SK-N-SH (cell line): ENCODE data around the gene EZR. TPM values are rescaled to one million over a fixed set of nuclear protein-coding genes. Genes with fewer than 3 reads are reported as not detected.

ENCODE experiments used
- CTCF ChIA-PET: fragments of 300-600, 350-600 bp; formaldehyde crosslinking; extraction: SDS; loops from one replicate; lab custom pipeline; 2021; lab: Yijun Ruan, JAX
- POLR2A ChIA-PET: fragments of 350-600 bp; sonication (Branson Sonifier 250); formaldehyde crosslinking; extraction: SDS; loops from one replicate; lab custom pipeline; 2020; ENCODE audit warnings: antibody characterized with exemption, inconsistent platforms; lab: Yijun Ruan, JAX
- DNase-seq: peaks from one replicate; pipeline ENCODE4 v3.0.0; 2012
- H2AFZ ChIP-seq: fragments of 200-600 bp; sonication (generic); 2 replicates; pipeline ENCODE4 v1.8.1; 2016; ENCODE audit warnings: antibody characterized with exemption, mild to moderate bottlenecking, low read depth
- H3F3A ChIP-seq: fragments of 200-600 bp; sonication (generic); replicated peaks from 2 replicates; pipeline ENCODE3; 2016; ENCODE audit warnings: antibody characterized with exemption, mild to moderate bottlenecking; ENCODE audit not compliant: insufficient read depth
- H3K27ac ChIP-seq, 2 experiments: fragments of 200-500 bp in 1 of 2; fragments of 200-600 bp in 1 of 2; sonication (Bioruptor generic) in 1 of 2; sonication (generic), shearing (Covaris generic) in 1 of 2; 2 replicates each; pipeline versions ENCODE4 v1.5.1 to v1.6.1; 2014 to 2016; ENCODE audit warnings: low read depth in 2 of 2, inconsistent platforms in 1 of 2, low read length in 1 of 2, mild to moderate bottlenecking in 1 of 2, mixed read lengths in 1 of 2
- H3K27me3 ChIP-seq: fragments of 200-600 bp; sonication (generic), shearing (Covaris generic); 2 replicates; pipeline ENCODE4 v1.6.1; 2016; ENCODE audit warnings: mixed run types; ENCODE audit not compliant: insufficient read depth
- H3K36me3 ChIP-seq, 2 experiments: fragments of 200-500 bp in 1 of 2; fragments of 200-600 bp in 1 of 2; sonication (Bioruptor generic) in 1 of 2; sonication (generic) in 1 of 2; replicated peaks in 1 of 2; 2 replicates each; pipeline versions ENCODE3 to v1.5.1; 2014 to 2016; ENCODE audit warnings: low read length in 1 of 2, mild to moderate bottlenecking in 1 of 2; ENCODE audit not compliant: insufficient read depth in 2 of 2, control insufficient read depth in 1 of 2
- H3K4me1 ChIP-seq, 2 experiments: fragments of 200-500 bp in 1 of 2; fragments of 200-600 bp in 1 of 2; sonication (Bioruptor generic) in 1 of 2; sonication (generic), shearing (Covaris generic) in 1 of 2; 2 replicates each; pipeline versions ENCODE4 v1.5.1 to v1.6.1; 2014 to 2016; ENCODE audit warnings: low read depth in 1 of 2, low read length in 1 of 2, mixed run types in 1 of 2; ENCODE audit not compliant: insufficient read depth in 2 of 2, control insufficient read depth in 1 of 2
- H3K4me2 ChIP-seq: fragments of 200-600 bp; sonication (generic), shearing (Covaris generic); 2 replicates; pipeline ENCODE4 v1.6.1; 2017; ENCODE audit warnings: mixed run types
- H3K4me3 ChIP-seq, 2 experiments: fragments of 200-500 bp in 1 of 2; fragments of 200-600 bp in 1 of 2; sonication (Bioruptor generic) in 1 of 2; sonication (generic), shearing (Covaris generic) in 1 of 2; 2 replicates each; pipeline versions ENCODE4 v1.5.1 to v1.8.1; 2014 to 2016; ENCODE audit warnings: low read depth in 2 of 2, inconsistent platforms in 1 of 2, low read length in 1 of 2, mild to moderate bottlenecking in 1 of 2, mixed read lengths in 1 of 2, moderate library complexity in 1 of 2
- H3K79me2 ChIP-seq: fragments of 200-600 bp; sonication (generic); 2 replicates; pipeline ENCODE4 v1.8.1; 2017; ENCODE audit warnings: mild to moderate bottlenecking; ENCODE audit not compliant: insufficient read depth
- H3K9ac ChIP-seq: fragments of 200-600 bp; sonication (generic); 2 replicates; pipeline ENCODE4 v1.6.1; 2017; ENCODE audit warnings: mixed run types
- H3K9me2 ChIP-seq: fragments of 200-600 bp; sonication (generic); 2 replicates; pipeline ENCODE4 v1.6.1; 2017; ENCODE audit warnings: mixed run types
- H3K9me3 ChIP-seq: fragments of 200-600 bp; sonication (generic); 2 replicates; pipeline ENCODE4 v1.6.1; 2017; ENCODE audit warnings: mixed run types, mild to moderate bottlenecking, moderate library complexity
- H4K20me1 ChIP-seq: fragments of 200-600 bp; sonication (generic); 2 replicates; pipeline ENCODE4 v1.6.1; 2017; ENCODE audit warnings: mild to moderate bottlenecking, mixed run types; ENCODE audit not compliant: insufficient read depth
- EP300 ChIP-seq, 2 experiments: IDR thresholded peaks; 2 replicates each; pipeline versions ENCODE4 v1.4.0 to v1.6.1; 2012; ENCODE audit warnings: borderline replicate concordance in 1 of 2, low read depth in 1 of 2, low read length in 1 of 2
- FOXM1 ChIP-seq: IDR thresholded peaks from 2 replicates; pipeline ENCODE4 v1.4.0; 2012; ENCODE audit warnings: low read depth, mild to moderate bottlenecking
- GABPA ChIP-seq: IDR thresholded peaks from 2 replicates; pipeline ENCODE4 v1.4.0; 2012; ENCODE audit warnings: low read depth, mild to moderate bottlenecking
- NFIC ChIP-seq: IDR thresholded peaks from 2 replicates; pipeline ENCODE4 v1.4.0; 2012; ENCODE audit warnings: borderline replicate concordance
- NRF1 ChIP-seq: IDR thresholded peaks from 2 replicates; pipeline ENCODE4 v1.6.1; 2012; ENCODE audit warnings: low read depth, mild to moderate bottlenecking, low read length
- PBX3 ChIP-seq: IDR thresholded peaks from 2 replicates; pipeline ENCODE4; 2012
- POLR2AphosphoS5 ChIP-seq: IDR thresholded peaks from 2 replicates; pipeline ENCODE4 v1.6.1; 2012; ENCODE audit warnings: low read depth, low read length
- RFX5 ChIP-seq: IDR thresholded peaks from 2 replicates; pipeline ENCODE4 v1.6.1; 2012; ENCODE audit warnings: mild to moderate bottlenecking, improper control_type of control experiment, low read length
- RXRA ChIP-seq: IDR thresholded peaks from 2 replicates; pipeline ENCODE4 v1.4.0; 2012; ENCODE audit warnings: low read depth, mild to moderate bottlenecking, borderline replicate concordance
- SIN3A ChIP-seq: IDR thresholded peaks from 2 replicates; pipeline ENCODE4 v1.6.1; 2012; ENCODE audit warnings: low read depth, mild to moderate bottlenecking, low read length, moderate library complexity, borderline replicate concordance
- TCF12 ChIP-seq: IDR thresholded peaks from 2 replicates; pipeline ENCODE4 v1.4.0; 2012
- USF1 ChIP-seq: IDR thresholded peaks from 2 replicates; pipeline ENCODE4 v1.4.0; 2012; ENCODE audit warnings: low read depth, borderline replicate concordance
- WGBS: methylation state at CpG from one replicate; pipeline ENCODE4 v1.1.6; 2017; ENCODE audit warnings: low lambda C conversion rate; 5-methylcytosine and 5-hydroxymethylcytosine counted together
- polyA plus RNA-seq, 3 experiments: library from polyadenylated mRNA; depleted of rRNA; stranded (reverse); fragments of >200 nt; gene quantifications; 2 replicates each; pipeline ENCODE4 v1.2.3, GENCODE V29; 2012
- TF ChIP-seq, protein P1 (sequence below): fragments of 150-350 bp; IDR thresholded peaks from 2 replicates; pipeline ENCODE4 v1.6.1; 2017; ENCODE audit warnings: antibody characterized with exemption, low read length, low read depth, borderline replicate concordance

EZR gene
- polyA plus RNA-seq, 1 of the 3 experiments (the other 2 are of a cell fraction) = 92.0 TPM

DNA sequence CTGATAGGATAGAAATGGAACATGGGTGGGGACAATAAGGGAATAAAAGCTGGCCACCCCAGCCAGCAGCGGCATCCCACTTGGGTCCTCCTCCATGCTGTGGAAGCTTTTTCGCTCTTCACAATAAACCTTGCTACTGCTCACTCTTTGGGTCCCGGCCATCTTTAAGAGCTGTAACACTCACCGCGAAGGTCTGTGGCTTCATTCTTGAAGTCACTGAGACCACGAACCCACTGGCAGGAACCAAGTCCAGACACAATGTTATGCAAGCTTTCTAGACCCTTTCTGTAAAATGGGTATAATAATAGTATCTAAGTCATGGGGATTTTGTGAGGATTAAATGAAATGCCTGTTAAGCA is 48.9 kb upstream of the EZR start:
- CTCF ChIA-PET = interaction anchor here (0.5 kb wide), 1 partner anchor 29 kb away, joined by 3 read pairs; no protein-coding TSS in a partner anchor
- Histone ChIP-seq H4K20me1 (no peaks in the 10 kb centered on the region), H3K9ac (no peak overlapping the region), H2AFZ (no peak overlapping the region), H3K4me2 (no peak overlapping the region), H3K4me1 (peaks cover 0 to 8% of the 10 kb centered on the region in 2 experiments; a peak in 1 of 4 replicates), H3K4me3 (no peak overlapping the region), H3K27ac (no peak overlapping the region), H3F3A (peaks cover 8% of the 10 kb centered on the region), H3K79me2 (no peaks in the 10 kb centered on the region), H3K36me3 (no peaks in the 10 kb centered on the region), H3K27me3 (no peaks in the 10 kb centered on the region), H3K9me2 (no peaks in the 10 kb centered on the region), H3K9me3 (no peaks in the 10 kb centered on the region)
- no peak for TF ChIP-seq NRF1
- no peak for TF ChIP-seq PBX3
- no peak for TF ChIP-seq USF1
- no peak for TF ChIP-seq GABPA
- TF ChIP-seq POLR2AphosphoS5 = no peak
- no peak for TF ChIP-seq EP300 (IDR thresholded peaks at IDR 0.05; ENCODE audit: borderline replicate concordance in 1 of 2, low read depth in 1 of 2, low read length in 1 of 2)
- no peak for TF ChIP-seq FOXM1
- POLR2A ChIA-PET = no interaction called here
- WGBS = 88% methylated on average over 6 of the region's 6 CpGs
- DNase-seq = no peak

- no peak overlapping the region for H3K4me3 ChIP-seq
- H3K9me2 ChIP-seq = no peaks in the 10 kb centered on the region
- no peak overlapping the region for H3K27ac ChIP-seq
- H3K27me3 ChIP-seq = no peaks in the 10 kb centered on the region
- CTCF ChIA-PET = interaction anchor here (0.5 to 1.2 kb wide), 2 partner anchors 10 to 30 kb away, joined by 3 read pairs; no protein-coding TSS in a partner anchor
- H3F3A ChIP-seq = peaks cover 8% of the 10 kb centered on the region
- POLR2A ChIA-PET = no interaction called here
- H2AFZ ChIP-seq = no peak overlapping the region
- DNase-seq = no peak
- no peaks in the 10 kb centered on the region for H3K79me2 ChIP-seq
- no peaks in the 10 kb centered on the region for H3K9me3 ChIP-seq
- H3K36me3 ChIP-seq = no peaks in the 10 kb centered on the region
- H4K20me1 ChIP-seq = no peaks in the 10 kb centered on the region
- H3K4me2 ChIP-seq = no peak overlapping the region
- peaks cover 0 to 8% of the 10 kb centered on the region in 2 experiments; a peak in 1 of 4 replicates for H3K4me1 ChIP-seq
- WGBS = 89% methylated on average over 10 of the region's 10 CpGs
- TF ChIP-seq TCF12 (no peak), SIN3A (no peak), POLR2AphosphoS5 (no peak), NFIC (no peak), RXRA (no peak), RFX5 (no peak)
- TF ChIP-seq, protein P1, sequence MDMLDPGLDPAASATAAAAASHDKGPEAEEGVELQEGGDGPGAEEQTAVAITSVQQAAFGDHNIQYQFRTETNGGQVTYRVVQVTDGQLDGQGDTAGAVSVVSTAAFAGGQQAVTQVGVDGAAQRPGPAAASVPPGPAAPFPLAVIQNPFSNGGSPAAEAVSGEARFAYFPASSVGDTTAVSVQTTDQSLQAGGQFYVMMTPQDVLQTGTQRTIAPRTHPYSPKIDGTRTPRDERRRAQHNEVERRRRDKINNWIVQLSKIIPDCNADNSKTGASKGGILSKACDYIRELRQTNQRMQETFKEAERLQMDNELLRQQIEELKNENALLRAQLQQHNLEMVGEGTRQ = no peak
- no peak overlapping the region for H3K9ac ChIP-seq
Measured at GRCh38 chr6:158867381-158868121, 48.4 kb upstream of the EZR start.
